HG02970 (cell line): ENCODE results near the gene WASHC3.

ENCODE experiments used
- ATAC-seq: cut with Tn5 transposase; IDR thresholded peaks from one replicate; pipeline ENCODE4 v1.9.1; 2021; ENCODE audit warnings: mild to moderate bottlenecking, moderate library complexity, moderate number of reproducible peaks; ENCODE audit not compliant: unreplicated experiment, low FRiP score

WASHC3 gene

DNA sequence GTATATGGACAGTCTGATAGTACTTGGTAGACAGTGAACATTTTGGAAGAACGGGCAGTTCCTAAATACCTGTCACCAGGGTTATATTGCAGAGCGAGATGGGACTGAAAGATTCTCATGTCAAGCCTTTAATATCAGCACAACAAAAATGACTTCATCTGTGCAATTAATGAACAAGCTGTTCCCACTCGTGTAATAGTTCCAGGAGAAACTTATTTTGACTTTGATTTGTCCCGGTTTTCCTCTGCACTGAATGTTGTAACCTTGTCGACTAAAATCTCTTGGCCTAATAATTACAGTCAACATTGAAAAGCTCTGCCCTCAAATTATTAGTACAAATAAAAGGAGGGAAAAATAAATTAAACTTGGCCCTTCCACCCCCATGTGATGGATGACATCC lies 79.5 kb downstream of the WASHC3 start:
- ATAC-seq = no peak

DNA sequence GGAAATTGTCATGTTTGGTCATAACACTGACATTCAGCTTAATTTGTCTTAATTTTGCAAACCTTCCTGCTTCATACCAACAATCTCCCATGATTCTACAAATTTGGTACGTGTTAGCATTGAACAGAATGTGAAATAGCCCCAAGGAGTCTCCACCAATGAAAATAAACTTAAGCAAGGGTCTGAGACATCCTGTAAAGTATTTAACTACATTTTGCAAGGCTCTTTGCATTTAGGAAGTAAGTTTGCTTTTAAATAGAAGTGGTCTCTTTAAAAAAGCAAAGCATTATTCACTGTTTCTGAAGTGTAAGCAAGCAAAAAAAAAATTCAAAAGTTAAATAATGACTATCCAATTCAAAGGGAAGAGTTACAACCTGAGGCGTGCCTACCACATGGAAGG lies 79.9 kb downstream of the WASHC3 start:
- ATAC-seq = no peak

DNA sequence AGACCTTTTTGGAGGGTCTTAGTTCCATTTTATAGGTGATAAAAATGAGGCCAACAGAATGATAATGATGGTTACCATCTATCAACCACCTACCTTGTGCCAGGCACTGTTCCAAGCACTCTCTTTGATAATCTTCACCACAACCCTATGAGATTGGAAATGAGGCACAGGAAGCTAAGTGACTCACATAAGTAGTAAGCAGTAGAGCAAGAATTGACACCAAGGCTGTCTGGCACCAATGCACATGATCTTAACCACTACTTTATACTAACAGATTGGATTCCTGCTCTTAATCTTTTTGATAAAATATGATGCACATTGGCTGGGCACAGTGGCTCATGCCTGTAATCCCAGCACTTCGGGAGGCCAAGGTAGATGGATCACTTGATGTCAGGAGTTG lies 93.0 kb downstream of the WASHC3 start:
- no peak for ATAC-seq

DNA sequence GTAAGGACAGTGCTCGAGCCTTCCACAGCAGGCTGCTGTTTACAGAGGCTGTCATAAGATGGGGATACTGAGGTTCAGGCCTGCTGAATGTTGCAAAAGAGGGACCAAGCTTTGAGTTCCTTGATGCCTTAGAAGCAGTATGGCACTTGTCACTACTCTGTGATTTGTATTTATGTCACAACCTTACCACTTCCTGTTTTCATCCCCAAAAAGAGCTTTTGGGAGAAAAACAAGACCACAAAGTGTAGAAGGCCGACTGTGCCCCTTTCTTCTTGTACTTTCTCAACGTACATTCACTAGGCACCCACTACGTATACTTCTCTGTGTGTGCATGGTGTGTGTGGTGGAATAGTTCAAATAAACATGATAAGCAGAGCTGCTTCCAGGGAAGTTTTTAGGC lies 94.3 kb downstream of the WASHC3 start:
- no peak for ATAC-seq

DNA sequence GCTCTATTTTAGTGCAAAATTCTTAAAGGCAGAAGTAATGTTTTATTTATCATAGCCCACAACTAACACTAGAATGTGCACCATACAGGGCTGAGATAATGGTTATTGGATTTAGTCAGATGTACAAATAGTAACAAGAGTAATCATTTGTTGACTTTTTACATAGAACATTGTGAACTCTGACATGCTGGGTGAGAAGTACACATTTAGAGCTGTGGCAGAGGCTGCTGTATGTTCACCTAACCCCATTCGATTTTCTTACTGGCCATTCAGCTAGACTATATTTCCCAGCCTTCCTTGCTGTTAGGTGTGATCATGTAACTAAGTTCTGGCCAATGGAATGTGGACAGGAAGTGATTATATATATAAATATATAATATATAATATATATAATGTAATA lies 95.3 kb downstream of the WASHC3 start:
- ATAC-seq = no peak

DNA sequence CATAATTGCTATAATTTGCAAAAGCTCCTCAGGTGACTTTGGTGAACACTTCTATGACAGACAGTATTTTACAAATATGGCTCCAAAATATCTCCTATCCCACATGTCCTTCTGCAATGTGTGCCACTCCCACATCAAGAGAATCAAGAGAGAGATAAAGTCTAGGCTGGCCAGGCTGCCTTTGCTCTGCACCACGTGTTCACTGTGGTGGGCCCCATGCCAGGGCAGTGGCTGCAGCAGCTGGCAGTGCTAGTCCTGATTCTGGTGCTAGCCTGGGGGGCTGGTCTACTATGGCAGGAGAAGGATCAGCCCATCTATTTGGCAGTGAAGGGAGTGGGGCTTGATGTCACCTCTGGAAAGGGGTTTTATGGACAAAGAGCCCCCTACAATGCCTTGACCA lies 98.1 kb downstream of the WASHC3 start:
- no peak for ATAC-seq
